HG02588 (cell line): Measurements from ENCODE around the gene ZNF750.

ENCODE experiments used
- ATAC-seq: cut with Tn5 transposase; IDR thresholded peaks from one replicate; pipeline ENCODE4 v1.9.1; 2021; ENCODE audit warnings: mild to moderate bottlenecking, moderate library complexity; ENCODE audit not compliant: unreplicated experiment

Gene ZNF750

GRCh38 chr17:82814834-82815233 lies 25.0 kb downstream of the ZNF750 start:
- ATAC-seq: no peak

- no peak for ATAC-seq
These were observed 26.3 kb downstream of the ZNF750 start for GRCh38 chr17:82813299-82814051.

GRCh38 chr17:82812601-82813000 lies 27.2 kb downstream of the ZNF750 start:
- no peak for ATAC-seq

- no peak for ATAC-seq
These were observed 27.8 kb downstream of the ZNF750 start for GRCh38 chr17:82812058-82812457.

GRCh38 chr17:82810644-82811430 lies 29.0 kb downstream of the ZNF750 start:
- ATAC-seq: no peak

- ATAC-seq: no peak
These were observed 30.6 kb downstream of the ZNF750 start for GRCh38 chr17:82808921-82809905.

GRCh38 chr17:82808006-82808405 lies 31.8 kb downstream of the ZNF750 start:
- ATAC-seq: no peak

GRCh38 chr17:82807562-82807961 lies 32.3 kb downstream of the ZNF750 start:
- no peak for ATAC-seq

- no peak for ATAC-seq
These were observed 32.7 kb downstream of the ZNF750 start for GRCh38 chr17:82807101-82807500.

- ATAC-seq: no peak
These were observed 33.2 kb downstream of the ZNF750 start for GRCh38 chr17:82806645-82807044.

GRCh38 chr17:82805823-82806222 lies 34.0 kb downstream of the ZNF750 start:
- no peak for ATAC-seq

- no peak for ATAC-seq
These were observed 34.6 kb downstream of the ZNF750 start for GRCh38 chr17:82805254-82805653.

- ATAC-seq: no peak
These were observed 35.2 kb downstream of the ZNF750 start for GRCh38 chr17:82804442-82805191.

GRCh38 chr17:82803606-82804005 lies 36.2 kb downstream of the ZNF750 start:
- ATAC-seq: no peak

- ATAC-seq: no peak
These were observed 36.6 kb downstream of the ZNF750 start for GRCh38 chr17:82803185-82803584.

GRCh38 chr17:82802075-82802780 lies 37.6 kb downstream of the ZNF750 start:
- no peak for ATAC-seq

- no peak for ATAC-seq
These were observed 38.3 kb downstream of the ZNF750 start for GRCh38 chr17:82801377-82801970.

GRCh38 chr17:82800885-82801284 lies 38.9 kb downstream of the ZNF750 start:
- ATAC-seq: no peak

- ATAC-seq: no peak
These were observed 40.2 kb downstream of the ZNF750 start for GRCh38 chr17:82799591-82799990.
